GM13976 (cell line): Measurements from ENCODE around the gene MGAT5.

Experiments
- DNase-seq: peaks from one replicate; pipeline ENCODE4 v3.0.0; 2012; ENCODE audit warnings: low spot score
- in situ Hi-C: fragments of 300-500 bp; cut with MboI; formaldehyde crosslinking; loops from one replicate; pipeline ENCODE4 v1.12.0; 2022; ENCODE audit warnings: low sequenced_read_pairs, mixed read lengths, inconsistent platforms; ENCODE audit not compliant: unreplicated experiment
- TF ChIP-seq, protein P1 (sequence below): IDR thresholded peaks from 2 replicates; pipeline ENCODE4 v1.5.1; 2012; ENCODE audit warnings: borderline replicate concordance, mild to moderate bottlenecking; ENCODE audit not compliant: insufficient read depth; ENCODE audit errors: extremely low read depth, missing control alignments, control extremely low read depth

Gene MGAT5

GRCh38 chr2:134362152-134362668, 108.3 kb downstream of the MGAT5 start:
- in situ Hi-C loops: no loop called here
- no peak for DNase-seq
- TF ChIP-seq, protein P1, sequence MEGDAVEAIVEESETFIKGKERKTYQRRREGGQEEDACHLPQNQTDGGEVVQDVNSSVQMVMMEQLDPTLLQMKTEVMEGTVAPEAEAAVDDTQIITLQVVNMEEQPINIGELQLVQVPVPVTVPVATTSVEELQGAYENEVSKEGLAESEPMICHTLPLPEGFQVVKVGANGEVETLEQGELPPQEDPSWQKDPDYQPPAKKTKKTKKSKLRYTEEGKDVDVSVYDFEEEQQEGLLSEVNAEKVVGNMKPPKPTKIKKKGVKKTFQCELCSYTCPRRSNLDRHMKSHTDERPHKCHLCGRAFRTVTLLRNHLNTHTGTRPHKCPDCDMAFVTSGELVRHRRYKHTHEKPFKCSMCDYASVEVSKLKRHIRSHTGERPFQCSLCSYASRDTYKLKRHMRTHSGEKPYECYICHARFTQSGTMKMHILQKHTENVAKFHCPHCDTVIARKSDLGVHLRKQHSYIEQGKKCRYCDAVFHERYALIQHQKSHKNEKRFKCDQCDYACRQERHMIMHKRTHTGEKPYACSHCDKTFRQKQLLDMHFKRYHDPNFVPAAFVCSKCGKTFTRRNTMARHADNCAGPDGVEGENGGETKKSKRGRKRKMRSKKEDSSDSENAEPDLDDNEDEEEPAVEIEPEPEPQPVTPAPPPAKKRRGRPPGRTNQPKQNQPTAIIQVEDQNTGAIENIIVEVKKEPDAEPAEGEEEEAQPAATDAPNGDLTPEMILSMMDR: no peak

DNA sequence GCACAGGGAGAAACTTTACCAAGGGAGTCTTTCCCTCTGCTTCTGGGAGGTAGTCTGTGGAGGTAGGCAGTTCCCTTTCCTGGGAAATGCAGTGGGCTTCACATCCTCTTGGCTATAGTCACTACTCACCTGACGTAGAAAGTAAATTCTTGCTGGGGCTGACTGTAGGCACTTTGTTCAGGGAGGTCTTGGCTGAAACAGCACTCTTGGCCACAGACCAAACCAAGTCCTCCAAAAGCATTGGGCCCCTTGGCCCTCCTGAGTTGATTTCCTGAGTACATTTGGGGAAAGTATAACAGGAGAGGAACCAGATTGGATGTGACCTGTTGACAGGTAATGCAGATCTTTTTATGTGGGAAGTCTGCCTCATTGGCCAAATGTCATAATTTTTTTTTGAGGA, 108.9 kb downstream of the MGAT5 start:
- TF ChIP-seq, protein P1: no peak
- in situ Hi-C loops: no loop called here
- no peak for DNase-seq

- in situ Hi-C loops: no loop called here
- no peak for DNase-seq
Measured at GRCh38 chr2:134365356-134365755, 111.5 kb downstream of the MGAT5 start.

DNA sequence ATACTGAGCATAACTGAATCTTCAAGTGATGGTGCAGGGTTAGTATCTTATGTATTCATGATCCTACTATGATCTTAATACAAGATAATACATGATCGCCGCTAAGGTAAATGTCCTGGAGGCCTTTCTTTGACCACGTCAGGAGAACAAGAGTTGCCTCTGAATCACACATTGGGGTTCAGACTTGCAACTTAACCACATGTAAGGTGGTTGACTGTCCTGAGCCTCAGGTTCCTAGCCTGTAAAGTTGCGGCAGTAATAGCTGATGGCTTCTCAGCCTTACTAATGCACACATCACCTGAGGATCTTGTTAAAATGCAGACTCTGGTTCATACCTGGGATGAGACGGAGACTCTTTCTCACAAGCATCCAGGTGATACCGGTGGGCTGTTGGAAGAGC, 112.5 kb downstream of the MGAT5 start:
- TF ChIP-seq, protein P1: no peak
- in situ Hi-C loops: no loop called here
- no peak for DNase-seq

More at GRCh38 chr2:134365356-134365755, 111.5 kb downstream of the MGAT5 start:
- TF ChIP-seq, protein P1: no peak

GRCh38 chr2:134367213-134367612, 113.3 kb downstream of the MGAT5 start:
- no peak for DNase-seq
- in situ Hi-C loops: no loop called here
- TF ChIP-seq, protein P1: no peak

- in situ Hi-C loops: no loop called here
- DNase-seq: no peak
- TF ChIP-seq, protein P1: no peak
Measured at GRCh38 chr2:134368009-134368817, 114.3 kb downstream of the MGAT5 start.
